GM19397 (cell line): ENCODE data around the gene TNFRSF19.
"Not testable (repeated sequence)": the region's sequence is repeated elsewhere in the genome, so short reads cannot be mapped to it uniquely, and the experiment has no call there.

Experiments used
- ATAC-seq: cut with Tn5 transposase; IDR thresholded peaks from one replicate; pipeline ENCODE4 v1.9.1; 2021; ENCODE audit warnings: mild to moderate bottlenecking, moderate library complexity; ENCODE audit not compliant: unreplicated experiment

TNFRSF19 gene

DNA sequence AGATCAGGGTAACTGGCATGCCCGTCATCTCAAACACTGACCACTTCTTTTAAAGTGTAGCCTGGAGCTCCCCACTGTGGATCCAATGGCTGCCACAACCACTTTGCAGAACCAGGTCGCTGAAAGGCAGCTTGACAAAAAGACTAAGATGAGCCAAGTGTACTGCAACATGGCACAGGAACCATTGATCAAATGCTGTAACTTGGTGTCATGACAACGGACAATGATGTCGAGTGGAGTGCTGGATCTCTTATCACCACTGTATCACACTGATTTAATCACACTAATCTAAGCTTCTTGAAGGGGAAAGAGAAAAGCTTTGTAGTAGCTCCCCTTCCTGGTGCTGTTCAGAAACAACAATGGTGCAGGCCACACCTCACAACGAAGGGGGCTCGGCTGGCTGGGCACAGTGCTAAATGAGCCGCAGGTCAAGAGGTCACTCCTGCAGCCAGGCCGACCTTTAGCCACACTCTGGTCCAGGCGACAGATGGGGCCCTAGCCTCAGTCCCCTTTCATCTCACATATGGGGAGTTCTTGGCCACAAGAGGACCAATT is 2.2 kb upstream of the TNFRSF19 start:
- no peak for ATAC-seq

DNA sequence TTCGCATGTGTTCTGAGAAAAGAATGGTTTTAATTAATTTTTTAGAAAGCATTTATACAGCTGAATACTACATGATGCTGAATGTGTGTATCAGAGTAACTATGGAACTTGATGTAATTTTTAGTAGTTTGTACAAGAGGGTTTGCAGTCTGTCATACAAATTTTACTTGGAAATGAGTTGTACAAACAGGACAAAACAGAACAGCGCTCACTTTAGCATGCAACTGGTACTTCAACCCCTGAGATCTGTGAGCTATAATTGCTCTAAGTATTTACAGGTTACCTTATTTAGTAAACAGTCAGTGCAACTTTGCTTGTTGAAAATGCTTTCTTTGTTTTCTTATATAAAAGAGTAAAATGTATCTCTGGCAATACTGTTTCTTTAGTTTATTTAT is 706 bp downstream of the TNFRSF19 start:
- ATAC-seq, result no peak

DNA sequence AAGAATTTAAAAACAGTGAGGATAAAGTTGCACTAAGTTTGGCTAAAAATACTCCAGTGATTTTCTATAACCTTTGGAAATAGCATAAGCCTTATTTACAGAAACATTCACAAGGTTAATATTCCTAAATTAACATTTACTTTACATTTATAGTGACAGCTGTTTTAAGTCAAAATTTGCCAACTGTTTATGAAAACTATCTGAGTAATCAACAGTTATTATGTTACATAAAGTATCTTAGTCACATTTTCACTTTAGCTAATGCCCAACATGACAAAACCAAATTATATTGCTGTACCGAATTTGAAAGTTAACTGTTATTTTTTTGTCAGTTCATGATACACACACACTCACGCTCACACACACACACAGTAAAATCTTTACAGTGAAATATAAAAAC is 1.2 kb downstream of the TNFRSF19 start:
- no peak for ATAC-seq

DNA sequence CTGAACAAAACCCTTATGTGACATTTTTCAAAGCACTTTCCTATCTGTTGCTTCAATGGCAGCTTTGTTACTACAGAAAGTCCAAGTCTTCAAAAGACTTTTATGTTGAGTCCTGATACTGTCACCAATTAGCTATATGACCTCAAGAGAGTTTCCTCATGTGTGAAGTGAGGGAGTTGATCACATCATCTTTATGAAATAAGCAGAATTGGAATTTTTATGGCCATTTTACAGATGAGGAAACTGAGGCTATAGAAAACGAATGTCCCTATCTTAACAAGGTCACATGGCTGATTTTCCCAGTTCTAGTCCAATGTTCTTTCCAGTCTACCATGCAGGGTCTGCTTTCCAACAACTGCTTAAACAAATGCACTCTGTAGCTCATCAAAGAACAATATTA is 2.6 kb downstream of the TNFRSF19 start:
- no peak for ATAC-seq

DNA sequence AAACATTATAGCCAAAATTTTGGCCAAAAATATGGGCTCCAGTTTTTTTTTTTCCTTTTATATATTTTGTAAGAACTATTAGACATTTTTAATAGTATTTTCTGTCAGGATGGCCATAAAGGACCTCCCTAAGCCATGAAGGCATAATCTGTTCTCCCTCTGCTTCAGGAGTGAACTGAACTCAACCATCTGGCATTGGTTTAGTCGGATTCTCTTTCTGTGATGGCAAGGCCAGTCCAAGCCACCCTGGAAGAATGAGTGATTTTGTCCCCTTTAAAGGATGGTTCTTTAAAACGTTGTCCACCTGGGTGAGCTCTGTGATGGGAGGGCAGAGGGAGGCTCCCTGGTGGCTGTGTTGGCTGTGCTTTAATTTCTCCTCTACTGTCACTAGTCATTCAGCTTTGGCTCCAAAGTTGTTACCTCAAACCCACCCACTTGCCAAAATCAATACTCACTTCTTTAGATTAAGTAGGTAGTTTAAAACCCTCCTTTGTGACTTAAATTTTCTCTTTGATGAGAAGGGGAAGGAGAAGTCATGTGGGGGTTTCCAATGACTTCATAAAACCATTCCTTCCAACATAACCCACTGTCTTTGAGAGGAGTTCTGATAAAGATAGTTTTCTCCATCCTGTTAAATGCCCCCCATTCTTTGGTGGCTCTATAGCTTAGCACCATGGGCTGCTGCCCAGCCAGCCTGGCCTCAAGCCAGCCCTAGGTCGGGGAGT is 4.4 kb downstream of the TNFRSF19 start:
- no peak for ATAC-seq

DNA sequence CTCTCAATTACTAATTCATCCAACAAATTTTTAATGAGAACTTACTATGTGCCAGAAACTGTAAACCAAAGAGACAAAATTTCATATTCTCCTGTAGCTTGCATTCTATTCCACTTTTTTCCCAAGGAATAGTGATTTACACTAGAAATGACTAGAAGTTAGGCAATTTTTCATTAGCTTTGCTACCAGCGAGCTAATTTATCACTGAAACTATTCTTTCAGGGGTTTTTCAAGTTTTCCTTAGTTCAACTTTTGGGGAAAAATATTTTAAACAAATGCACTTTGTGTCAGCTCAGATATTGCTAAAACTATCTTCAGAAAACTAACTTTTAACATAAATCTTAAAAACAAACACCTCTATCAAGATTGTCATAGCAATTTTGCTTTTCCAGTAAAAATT is 5.4 kb downstream of the TNFRSF19 start:
- no peak for ATAC-seq

DNA sequence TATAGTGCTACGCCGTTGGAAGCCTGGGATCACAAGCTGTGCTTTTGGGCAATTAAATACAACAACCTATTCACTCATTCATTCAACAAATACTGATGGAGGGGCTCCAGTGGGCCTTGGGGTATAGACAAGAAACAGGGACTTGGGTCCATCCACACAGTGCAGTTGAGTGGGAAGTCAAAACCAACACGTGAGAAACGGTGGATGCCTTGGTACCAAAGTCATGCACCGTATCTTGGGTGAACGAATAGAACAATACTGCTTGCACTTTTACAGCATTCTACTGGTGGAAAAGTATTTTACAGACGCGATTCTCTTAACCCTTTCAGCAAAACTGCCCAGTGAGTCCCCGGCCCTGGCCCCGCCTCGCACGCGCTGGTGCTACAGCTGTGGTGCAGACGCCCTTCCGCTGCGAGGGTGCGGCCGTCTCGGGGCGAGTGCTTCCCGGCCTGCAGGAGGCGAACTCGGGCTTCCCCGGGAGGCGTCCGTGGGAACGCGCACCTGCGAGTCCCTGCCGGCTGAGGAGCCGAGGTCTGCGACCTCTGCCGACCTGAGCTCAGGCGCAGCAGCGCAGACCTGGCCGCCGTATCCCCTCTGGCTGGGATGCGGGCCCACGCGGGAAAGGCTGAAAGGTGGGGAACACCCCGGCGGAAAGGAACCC is 8.3 kb downstream of the TNFRSF19 start:
- ATAC-seq, result peak; percentile 64

DNA sequence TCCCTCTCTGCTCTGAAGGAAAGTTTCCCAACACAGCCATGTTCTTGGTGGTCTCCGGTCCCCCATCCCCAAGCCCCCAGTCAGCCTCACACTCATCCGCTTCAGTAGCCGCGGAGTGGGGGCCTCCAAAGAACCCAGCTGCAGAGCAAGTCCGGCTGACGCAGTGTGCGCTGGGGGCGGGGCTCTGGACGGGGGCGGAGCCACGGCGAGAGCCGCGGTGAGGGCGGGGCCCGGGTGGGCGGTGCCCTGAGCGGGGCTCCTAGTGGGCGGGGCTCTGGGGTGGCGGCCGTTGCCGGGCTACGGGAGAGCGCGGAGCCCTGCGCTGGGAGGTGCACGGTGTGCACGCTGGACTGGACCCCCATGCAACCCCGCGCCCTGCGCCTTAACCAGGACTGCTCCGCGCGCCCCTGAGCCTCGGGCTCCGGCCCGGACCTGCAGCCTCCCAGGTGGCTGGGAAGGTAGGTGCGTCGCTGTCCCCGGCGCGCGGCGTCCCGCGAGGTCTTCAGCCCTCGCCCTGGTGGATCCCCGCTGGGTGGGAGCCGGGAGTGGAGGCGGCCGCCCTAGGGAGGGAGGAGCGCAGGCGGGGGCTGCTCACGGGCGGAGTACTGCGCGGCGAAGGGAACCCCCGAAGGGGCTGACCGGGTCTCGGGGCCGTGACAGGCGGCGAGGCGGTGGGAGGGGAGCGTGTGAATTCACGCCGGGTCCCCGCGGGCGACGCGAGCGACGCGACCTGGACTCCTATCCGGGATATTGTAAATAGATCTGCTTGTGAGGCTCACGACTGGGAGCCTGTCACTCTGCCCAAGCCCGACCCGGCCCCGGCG is 9.1 kb downstream of the TNFRSF19 start:
- peak; percentile 90 for ATAC-seq

DNA sequence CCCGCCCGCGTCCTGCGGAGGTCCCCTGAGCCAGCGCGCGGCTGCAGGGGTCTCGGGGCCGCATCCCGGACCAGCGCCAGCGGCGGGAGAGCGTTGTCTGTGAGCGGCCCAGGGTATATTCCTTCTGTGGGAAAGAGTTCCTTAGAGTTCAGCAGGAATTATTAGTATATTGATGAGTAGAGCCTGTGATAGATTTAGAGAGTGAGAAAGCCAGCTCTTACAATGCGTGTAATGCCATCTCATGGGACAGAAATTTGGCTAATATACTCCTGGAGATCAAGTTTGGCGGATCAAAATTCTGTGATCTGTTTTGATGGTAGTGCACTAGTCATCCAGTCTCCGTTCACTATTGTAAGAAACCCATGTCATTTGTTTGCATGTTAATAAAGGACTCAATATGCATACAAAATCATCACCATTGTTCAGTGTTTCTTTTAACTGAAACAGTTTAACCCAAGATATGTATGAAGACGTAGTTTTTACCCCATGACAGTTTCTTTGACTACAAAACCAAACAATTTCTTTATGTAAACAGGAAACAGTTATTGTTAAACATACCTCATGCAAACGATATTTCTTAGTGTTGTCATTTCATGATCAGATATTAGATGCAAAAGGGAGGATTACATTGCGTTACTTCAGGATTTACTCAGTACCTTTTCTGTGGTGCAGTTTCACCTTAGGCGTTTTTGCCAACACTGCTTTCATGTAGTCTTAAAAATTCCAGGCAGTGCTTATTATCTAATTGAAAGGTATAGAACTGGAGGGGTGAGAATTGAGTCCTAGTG is 9.9 kb downstream of the TNFRSF19 start:
- no peak for ATAC-seq

DNA sequence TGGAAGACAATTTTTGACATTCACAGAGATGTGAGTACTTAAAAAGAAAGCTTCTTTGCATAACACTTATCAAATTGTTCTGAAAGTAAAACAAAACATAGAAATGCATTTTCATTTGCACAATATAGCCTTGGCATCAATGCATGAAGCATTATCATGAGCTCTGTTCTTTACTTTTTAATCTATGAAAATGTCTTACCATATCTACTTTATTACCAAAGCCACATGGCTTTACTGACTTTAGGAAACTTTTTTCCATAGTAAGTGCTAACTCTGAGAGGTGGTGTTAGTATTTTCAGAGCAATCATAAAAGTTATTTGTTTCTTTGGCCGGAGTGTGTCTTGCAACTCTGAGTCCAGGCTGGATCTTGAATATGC is 10.5 kb downstream of the TNFRSF19 start:
- no peak for ATAC-seq

DNA sequence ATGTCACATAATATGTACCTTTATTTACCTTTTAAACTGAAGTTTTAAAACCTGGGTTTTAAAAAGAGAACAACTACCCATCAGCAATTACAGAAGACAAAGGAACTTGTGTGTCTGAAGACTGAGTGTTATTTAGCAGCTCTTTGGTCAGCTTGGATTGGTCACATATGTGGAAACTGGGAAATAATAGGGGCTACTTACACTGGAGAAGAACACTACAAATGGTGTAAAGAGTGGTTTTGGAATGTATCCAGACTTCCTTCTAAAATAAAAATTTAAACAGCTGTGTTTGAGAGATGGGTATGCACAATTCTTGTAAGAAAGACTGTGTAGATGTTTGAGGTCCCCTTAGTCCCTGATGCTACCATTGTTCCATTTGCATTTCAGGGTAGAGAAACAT is 13.3 kb downstream of the TNFRSF19 start:
- ATAC-seq, result no peak

DNA sequence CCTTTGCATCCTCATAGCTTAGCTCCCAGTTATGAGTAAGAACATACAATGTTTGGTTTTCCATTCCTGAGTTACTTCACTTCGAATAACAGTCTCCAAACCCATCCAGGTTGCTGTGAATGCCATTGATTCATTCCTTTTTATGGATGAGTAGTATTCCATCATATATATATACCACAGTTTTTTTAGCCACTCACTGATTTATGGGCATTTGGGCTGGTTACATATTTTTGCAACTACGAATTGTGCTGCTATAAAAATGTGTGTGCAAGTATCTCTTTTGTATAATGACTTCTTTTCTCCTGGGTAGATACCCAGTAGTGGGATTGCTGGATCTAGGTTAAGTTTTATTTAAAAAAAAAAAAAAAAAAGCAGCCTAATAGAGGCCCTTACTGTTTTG is 14.1 kb downstream of the TNFRSF19 start:
- ATAC-seq, result no peak

DNA sequence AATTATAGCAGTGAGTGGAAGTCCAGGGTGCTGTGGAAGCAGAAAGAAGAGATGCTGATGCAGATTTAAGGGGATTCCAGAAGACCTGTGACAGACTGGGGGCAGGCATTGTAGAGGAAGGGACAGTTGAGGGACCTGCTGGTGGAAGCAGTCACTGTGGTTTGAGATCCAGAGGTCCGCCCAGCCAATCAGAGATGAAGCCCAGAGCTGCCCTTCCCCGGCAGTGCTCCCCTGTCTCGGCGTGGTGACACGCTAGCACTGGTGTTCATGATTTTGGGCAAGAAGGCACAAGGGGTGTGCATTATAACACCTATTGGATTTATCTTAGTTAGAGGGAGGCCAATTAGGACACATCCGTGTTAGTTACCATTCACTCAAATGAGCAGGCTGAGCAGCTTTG is 16.1 kb downstream of the TNFRSF19 start:
- ATAC-seq, result no peak

DNA sequence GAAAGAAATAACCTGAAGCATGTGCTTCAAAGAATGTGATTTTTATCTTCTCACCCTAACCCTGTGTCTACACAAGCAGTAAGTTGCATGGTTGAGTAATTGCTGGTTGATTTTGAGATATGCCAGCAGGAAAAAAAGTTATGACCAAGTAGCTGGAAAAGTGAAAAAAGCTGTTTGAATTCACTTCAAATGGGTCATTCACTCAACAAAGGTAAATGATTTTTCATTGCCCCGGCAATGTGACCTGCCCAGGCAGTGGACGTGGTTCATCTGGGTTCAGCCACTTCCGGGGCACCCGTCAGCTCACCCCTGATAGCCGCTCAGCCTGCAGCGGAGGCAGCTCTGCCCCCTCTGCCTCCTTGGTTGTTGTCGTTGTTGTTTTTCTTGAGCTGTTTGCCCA is 18.5 kb downstream of the TNFRSF19 start:
- no peak for ATAC-seq

DNA sequence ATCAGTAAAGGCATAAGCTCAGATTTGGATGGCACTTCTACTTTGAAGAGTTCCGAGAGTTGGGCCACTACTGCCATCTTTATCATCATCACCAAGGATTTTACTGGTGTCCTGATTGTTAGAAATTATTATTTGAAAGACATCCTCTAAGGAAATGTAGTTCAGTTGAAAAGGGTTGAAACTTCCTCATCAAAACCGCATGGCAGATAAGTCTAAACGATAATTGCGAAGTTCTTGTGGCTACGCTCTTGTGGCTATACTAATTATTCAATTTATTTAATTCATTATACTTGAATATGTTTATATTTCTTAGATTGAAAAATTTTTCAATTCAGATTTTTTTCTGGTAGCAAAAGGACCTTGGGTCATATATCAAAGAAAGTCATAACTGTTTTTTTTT is 22.4 kb downstream of the TNFRSF19 start:
- ATAC-seq, result no peak

DNA sequence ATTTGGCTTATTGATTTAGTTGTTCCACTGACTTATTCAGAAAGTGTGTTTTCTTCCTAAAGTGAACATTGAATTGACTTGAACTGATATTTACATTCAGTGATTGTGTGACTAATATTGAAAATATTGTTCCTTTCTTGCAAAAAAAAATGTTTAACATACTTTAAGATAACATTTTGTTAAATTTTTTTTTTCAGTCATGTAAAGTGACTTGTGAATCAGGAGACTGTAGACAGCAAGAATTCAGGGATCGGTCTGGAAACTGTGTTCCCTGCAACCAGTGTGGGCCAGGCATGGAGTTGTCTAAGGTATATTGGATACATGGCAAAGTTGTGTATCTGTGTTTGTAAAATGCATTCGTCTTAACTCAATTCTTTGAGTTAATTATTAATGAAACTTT is 22.9 kb downstream of the TNFRSF19 start:
- ATAC-seq, result no peak

DNA sequence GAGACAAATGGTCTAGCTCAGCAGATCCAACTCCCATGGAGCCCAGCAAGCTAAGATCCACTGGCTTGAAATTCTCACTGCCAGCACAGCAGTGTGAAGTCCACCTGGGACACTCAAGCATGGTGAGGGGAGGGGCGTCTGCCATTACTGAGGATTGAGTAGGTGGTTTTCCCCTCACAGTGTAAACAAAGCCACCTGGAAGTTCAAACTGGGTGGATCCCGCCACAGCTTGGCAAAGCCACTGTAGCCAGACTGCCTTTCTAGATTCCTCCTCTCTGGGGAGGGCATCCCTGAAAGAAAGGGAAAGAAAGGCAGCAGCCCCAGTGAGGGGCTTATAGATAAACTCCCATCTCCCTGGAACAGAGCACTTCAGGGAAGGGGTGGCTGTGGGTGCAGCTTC is 24.1 kb downstream of the TNFRSF19 start:
- not testable (repeated sequence) for ATAC-seq

DNA sequence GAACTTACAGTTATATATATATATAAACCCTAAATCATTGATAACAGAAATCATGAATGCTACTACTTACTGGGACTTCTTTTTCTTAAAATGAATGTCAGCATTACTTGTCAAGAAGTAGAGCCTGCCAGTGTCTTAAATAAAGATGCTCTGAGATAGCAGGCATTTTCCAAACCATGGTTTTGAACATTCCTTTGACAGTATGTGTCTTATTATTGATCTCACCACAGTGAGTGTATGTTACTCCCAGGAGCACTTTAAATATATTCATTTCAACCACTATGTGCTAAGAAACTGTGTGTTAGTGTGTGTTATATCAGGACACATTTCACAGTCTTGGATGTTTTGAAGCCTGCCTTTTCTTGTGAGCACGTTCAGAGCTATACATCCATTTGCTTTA is 28.2 kb downstream of the TNFRSF19 start:
- ATAC-seq, result no peak

DNA sequence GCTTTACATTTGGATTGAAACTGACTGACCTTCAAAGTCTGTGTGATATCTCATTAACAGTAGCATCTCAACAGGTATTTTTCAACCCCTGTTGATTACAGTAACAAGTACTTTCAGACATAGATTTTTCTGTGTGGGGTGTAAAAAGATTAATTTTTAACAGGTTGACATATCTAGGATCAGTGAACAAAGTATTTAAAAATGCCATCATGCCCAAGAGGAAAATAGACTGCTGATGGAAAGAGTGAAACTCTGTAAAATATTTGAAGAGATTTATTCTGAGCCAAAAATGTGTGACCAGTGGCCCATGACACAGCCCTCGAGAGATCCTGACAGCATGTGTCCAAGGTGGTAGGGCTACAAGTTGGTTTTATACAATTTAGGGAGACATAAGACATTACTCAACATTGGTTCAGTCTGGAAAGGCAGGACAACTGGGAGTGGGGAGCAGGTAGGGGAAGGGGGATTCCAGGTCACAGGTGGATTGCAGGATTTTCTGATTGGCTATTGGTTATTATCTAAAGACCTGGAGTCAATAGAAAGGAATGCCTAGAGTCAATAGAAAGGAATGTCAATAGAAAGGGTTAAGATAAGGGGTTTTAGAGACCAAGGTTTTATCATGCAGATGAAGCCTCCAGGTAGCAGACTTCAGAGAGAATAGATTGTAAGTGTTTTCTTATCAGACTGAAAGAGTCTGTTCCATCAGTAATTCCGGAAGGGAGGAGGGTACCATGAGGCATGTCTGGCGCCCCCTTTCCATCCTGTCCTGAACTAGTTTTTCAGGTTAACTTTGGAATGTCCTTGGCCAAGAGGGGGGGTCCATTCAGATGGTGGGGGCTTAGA is 29.1 kb downstream of the TNFRSF19 start:
- ATAC-seq, result no peak

DNA sequence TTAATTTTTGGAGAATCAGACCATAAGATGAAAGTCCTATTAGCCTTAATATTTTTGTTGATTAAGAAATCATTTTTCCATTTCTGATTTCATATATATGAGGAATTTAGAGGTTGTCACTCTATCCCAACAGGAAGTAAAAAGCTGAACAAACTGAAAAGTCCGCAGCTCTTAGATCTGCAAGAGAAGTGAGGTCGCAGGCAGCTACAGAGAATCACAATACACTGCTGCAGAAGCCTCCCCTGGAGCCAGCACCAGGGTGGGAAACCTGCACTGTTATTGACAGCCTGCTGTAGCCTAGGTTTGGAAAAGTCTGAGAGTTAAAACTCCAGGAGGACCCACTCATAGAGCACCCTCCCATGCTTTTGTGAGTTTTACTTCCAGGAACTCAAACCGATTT is 29.9 kb downstream of the TNFRSF19 start:
- no peak for ATAC-seq
